ENCODE results near the gene IGFALS.

GRCh38 chr16:1791943-1792812, 1.3 kb downstream of the IGFALS start:
- TF ChIP-seq CTCF (IDR thresholded peaks at IDR 0.05) (no peak), EP300 (IDR thresholded peaks at IDR 0.05) (no peak), POLR2A (IDR thresholded peaks at IDR 0.05) (no peak)

Measured in ovary (tissue), 3 donors.